Colon (tissue), 2 donors: ENCODE measurements around the gene SRI.
"Not testable (repeated sequence)": the region's sequence is repeated elsewhere in the genome, so short reads cannot be mapped to it uniquely, and the experiment has no call there.

Experiments used
- FAIRE-seq: peaks from 2 replicates; lab custom pipeline; 2012; peaks lifted over from hg19 to GRCh38; lab: Jason Lieb, UNC
- donor health status: control.
- donor health status: control.

The SRI gene

DNA sequence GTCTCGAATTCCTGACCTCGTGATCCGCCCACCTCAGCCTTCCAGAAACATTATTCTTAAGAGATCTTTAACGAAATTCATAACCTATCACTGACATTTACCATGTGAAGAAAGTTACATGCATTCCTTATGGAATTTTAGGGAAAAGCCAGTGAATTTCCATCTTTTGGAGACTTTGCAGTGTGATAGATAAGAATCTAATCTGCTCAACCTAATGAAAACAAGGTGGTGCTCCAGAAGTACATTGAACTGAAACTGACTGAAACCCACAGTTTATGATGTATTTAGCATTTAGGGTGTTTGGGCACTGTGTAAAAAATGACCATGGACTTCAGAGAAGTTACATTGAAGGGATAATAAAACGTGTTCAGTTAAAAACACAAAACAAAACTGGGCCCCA lies 43.6 kb downstream of the SRI start:
- FAIRE-seq = no peak

GRCh38 chr7:88172842-88173241 lies 47.0 kb downstream of the SRI start:
- FAIRE-seq = no peak

DNA sequence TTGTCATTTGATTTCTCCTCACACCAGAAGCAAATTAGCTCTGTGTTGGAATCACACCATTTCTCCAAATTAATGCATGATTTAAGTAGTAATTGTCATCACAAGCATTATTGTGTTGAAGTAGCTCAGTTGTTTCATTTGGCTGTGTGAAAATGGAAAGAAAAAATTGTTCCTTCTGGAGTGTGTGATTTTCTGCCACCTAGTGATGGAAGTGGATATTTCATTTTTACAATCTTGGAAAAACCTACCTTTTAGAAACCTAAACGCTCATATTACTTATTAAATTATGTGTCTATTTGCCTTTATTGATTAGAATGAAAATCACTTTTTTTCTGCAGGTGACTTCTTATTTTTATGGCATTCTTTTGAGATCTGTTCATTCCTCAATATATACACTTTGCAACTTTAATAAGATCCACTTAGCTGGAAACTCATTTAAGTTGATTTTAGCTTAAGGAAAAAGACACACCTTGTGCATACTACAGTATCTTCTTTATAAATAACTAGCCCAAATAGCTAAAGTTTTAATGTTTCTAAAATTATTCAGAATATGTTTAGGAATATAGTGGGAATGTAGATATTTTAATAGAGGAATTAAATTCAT lies 50.0 kb downstream of the SRI start:
- FAIRE-seq = peak; percentile 69

DNA sequence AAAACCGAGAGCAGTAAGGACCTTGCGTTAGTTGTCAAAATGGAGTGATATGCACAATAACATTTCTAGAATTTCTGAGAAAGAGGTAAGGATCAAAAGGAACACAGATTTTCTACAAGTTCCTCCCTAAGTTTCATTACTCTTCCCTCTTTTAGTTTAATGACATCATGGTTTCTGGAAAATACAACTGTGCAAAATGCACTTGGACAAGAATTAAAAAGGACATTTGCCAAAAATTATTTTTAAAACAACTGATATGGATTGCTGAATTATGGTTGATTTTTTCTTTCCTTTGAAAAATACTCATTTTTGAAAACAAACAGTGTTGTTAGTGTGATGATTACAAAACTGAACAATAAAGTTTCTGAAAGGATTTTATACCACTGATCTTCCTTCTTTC lies 52.1 kb downstream of the SRI start:
- no peak for FAIRE-seq

DNA sequence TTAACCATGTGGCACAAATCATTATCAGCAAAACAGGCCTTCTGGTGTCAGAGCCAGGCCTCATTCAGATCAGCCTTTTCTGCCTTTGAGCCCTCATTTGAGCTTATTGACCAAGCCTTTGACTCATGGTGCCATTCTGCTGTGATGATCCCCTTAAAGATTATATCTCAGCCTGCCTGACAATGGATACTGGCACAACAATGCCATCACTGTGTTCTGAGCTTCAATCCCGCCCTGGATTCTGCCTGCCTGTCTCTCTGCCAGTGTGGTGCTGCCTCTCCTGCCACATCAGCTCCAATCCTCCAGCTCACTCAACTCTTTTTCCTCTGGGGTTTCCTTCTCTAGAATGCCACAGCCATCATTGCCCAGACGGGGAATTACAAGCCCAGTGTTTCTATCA lies 52.6 kb downstream of the SRI start:
- FAIRE-seq = no peak

DNA sequence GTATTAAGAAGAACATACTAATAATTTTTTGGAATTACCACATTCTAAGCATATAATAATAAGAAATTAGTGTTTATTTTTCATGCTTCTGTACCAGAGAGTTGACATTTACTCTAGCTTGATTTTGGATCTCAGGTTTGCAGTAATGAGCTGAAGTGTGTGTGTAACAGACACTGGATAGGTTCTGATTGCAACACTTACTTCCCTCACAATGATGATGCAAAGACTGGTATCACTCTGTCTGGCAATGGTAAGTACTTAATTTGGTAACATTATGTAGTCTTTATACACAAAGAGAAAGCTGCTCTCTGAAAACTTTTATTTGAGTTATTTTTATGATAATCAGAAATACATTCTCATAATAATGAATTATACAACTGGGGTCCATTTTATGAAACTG lies 54.1 kb downstream of the SRI start:
- FAIRE-seq = no peak

GRCh38 chr7:88159741-88160140 lies 60.1 kb downstream of the SRI start:
- FAIRE-seq = not testable (repeated sequence)

GRCh38 chr7:88156356-88156755 lies 63.5 kb downstream of the SRI start:
- FAIRE-seq = no peak

DNA sequence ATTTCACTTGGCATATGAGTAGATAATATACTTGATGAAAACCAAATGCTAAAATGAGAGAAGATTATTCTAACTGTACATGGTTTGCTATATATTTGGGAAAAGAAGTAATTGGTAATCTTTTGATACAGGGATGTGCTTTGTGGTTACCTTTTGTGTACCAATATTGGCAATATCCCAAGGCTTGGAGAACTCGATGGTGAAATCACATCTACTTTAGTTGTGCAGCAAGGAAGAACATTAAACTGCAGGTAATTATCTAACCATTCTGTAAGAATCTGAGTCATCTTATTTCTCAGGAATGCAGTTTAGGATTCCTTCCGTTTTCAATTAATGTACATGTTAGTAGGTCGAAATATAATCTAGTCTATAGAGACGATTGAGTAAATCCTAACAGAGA lies 64.1 kb downstream of the SRI start:
- FAIRE-seq = no peak
